NOMO-1 (cell line): ENCODE results near the gene NEAT1.
A peak's percentile ranks its signal among the peaks of the same experiment; 100 is the strongest.

Experiments used
- DNase-seq, 2 experiments: peaks; one replicate each; lab custom pipeline; 2025; ENCODE audit not compliant: unreplicated experiment in 2 of 2; lab: John Stamatoyannopoulos, UW

NEAT1 gene

DNA sequence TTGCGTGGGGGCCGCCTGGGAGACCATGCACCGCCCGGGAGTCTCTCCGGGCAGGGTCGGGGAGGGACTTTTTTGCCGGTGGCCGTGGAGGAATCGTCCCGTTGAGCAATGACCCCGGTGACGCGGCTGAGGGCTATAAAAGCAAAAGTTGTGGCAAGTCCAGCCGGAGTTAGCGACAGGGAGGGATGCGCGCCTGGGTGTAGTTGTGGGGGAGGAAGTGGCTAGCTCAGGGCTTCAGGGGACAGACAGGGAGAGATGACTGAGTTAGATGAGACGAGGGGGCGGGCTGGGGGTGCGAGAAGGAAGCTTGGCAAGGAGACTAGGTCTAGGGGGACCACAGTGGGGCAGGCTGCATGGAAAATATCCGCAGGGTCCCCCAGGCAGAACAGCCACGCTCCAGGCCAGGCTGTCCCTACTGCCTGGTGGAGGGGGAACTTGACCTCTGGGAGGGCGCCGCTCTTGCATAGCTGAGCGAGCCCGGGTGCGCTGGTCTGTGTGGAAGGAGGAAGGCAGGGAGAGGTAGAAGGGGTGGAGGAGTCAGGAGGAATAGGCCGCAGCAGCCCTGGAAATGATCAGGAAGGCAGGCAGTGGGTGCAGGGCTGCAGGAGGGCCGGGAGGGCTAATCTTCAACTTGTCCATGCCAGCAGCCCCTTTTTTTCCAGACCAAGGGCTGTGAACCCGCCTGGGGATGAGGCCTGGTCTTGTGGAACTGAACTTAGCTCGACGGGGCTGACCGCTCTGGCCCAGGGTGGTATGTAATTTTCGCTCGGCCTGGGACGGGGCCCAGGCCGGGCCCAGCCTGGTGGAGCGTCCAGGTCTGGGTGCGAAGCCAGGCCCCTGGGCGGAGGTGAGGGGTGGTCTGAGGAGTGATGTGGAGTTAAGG lies at the start of gene NEAT1:
Gene NEAT1, plus strand, starts transcription at position 166 of the 883 bp plus-strand sequence.
- peak; percentile 76 to 91 for DNase-seq

DNA sequence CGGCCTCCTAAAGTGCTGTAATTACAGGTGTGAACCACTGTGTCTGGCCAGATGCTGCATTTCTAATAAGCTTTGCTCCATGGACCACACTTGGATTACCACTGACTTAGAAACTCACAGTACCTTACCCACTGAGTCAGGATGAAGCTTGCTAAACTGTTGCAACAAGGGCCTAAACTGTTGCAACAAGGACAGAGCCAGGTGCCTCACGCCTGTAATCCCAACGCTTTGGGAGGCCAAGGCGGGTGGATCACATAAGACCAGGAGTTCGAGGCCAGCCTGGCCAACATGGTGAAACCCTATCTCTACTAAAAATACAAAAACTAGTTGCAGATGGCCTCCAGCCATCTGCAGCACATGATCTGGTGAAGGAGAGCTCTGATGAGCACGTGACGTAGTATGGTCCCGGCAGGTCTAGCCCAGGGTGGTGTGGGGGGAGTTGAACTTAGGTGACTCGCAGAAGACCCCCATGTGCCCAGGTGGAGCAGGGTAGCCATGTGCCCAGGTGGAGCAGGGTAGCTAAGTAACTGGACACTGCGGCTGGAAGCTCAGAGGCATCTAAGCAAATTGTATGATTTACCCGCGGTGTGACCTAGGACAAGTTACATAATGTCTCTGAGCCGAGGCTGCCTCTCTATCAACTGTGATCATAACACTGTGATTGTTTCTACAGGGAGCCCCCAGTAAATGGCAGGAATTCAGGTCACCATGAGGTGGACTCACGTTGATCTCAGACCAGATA lies 48.6 kb upstream of the NEAT1 start:
- DNase-seq, result no peak

DNA sequence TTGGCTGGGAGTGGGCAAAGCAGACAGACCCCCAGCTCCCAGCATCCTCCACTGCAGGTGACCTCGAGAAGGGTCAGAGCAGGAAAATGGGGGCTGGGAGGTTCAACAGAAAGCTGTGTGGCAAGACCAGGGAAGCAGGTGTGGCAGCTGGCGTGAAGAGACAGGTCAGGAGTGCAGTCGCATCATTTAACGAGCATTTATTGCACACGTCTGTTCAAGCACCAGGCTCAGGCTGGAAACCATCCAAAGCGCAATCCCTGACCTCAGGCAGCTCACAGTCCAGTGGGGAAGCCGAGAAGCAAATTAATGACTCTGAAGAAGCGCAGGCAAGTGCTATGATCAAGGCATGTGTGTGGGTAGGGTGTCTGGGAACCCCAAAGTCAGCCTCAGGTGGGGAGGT lies 47.6 kb upstream of the NEAT1 start:
- no peak for DNase-seq

DNA sequence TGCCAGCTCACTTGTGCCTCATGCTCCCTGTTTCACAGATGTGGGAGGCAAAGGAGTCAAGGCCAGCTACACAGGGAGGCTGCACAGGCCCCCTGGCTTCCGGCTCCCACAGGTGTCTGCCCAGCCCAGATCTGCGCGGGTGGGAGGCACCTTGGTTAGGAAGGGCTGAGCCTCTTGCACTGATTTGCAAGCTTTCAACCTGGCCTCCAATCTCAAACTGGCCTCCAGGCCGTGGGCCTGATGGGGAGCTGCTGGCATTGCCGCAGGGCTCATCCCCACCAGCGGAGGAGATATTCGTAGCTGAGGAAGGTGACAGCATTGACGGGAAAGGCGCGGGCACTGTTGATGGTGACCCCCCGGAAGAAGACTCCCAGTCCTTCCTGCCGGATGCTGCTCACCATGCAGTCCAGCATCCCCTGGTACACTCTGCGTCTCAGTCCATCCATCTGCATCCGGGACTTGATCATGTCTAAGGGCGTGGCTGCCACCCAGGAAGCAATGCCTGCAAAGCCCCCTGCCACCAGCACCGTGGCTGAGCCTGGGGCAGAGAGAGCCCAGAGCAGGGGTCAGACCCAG lies 46.4 kb upstream of the NEAT1 start:
- DNase-seq, result no peak

DNA sequence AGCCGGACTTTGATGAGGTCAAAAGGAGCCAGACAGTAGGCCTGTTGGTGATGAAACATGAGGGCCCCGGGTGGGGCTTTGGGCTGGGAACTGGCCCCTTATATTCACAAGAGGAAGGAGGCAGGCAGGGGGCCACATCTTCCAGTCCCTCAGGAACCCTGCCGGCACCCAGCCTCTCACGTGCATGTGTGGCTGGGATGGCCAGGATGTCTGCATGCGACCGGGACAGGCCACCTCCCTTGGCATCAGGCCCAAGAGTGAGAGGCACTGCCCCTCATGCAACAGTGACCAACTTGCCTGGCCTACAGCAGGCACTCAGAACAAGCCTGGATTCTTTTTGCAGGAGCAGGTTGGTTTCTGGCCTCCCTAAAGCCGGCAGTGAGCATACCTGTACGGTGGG lies 45.6 kb upstream of the NEAT1 start:
- DNase-seq, result no peak

DNA sequence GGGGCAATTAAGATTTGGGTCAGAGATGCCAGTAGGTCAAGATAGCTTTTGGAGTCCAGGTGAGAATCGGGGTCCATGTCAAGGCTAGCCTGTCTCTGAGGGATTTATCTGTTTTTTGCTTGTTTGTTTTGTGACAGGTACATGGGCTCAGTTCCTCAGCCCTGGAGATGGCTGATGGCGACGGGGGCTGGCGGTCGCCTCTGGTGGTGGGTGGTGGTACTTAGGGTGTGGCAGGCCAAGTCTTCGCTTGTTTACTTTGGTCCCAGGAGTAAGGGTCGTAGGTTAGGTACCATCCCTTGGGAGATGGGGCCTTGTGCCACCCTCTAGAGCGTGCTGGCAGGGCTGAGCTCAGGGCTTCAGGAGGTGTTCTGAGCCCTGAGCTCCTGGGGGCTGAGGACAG lies 44.8 kb upstream of the NEAT1 start:
- DNase-seq, result no peak

DNA sequence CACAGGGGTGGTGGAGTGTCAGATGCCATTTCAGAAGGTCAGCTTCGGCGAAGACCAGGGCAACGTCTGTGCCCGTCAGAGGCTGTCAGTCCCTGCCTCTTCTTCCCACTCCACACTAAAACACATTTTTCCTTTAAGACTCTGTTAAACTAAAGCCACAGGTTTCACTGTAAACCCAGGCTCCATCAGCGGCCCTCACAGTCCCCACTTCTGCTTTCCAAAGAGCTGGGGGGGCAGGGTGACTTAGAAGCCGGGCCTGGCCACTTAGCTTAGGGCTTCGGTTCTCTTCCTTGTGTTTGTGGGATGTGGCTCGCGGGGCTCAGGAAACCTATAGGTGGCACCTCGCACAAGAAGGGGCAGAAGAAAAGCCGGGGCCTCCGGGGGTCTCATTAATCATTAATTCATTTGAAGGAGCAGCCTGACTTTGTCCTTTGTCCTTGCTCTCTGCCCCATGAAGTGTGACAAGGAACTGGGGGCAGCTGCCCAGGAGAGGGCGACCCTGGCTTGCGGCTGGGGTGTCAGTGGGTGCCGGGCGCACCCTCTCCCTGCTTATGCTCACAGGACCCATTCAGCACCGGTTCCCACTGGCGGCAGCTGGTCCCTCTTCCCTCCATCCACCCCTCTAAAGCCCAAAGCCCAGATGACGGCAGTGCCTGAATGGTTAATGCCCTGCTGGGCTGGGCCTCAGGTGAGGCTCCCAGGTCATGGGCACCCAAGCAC lies 44.2 kb upstream of the NEAT1 start:
- peak; percentile 87 to 90 for DNase-seq

DNA sequence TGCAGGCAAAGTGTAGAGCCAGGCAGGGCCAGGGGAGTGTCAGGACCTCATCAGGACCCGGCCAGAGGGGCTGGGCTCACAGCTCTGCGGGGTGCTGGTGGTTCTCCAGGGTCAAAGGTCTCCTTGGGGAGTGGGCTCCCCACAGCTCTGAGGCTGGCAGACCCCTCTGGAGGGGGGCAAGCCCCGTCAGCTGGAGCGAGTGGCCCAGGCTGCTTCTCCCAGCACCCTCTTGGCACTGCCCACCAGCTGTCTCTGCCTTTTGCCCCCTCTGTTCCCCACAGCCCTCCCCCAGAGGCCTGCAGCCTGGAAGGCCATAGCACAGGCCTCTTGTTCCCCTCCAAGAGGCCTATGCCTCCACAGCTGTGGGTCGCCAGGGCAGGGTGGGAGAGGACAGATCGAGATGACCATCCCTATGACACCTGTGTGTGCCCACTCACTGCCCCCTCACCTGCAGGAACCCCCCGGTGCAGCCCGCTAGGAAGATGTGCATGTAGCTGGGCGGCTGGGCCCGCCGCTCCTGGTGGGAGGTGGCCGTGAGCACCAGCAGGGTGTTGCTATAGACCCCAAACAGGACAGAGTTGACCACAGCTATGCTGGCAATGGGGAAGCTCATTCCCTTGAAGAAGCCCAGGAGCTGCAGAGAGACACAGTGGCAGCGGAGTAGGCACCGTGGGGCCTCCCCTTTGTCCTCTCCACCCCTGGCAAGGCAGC lies 43.5 kb upstream of the NEAT1 start:
- no peak for DNase-seq

DNA sequence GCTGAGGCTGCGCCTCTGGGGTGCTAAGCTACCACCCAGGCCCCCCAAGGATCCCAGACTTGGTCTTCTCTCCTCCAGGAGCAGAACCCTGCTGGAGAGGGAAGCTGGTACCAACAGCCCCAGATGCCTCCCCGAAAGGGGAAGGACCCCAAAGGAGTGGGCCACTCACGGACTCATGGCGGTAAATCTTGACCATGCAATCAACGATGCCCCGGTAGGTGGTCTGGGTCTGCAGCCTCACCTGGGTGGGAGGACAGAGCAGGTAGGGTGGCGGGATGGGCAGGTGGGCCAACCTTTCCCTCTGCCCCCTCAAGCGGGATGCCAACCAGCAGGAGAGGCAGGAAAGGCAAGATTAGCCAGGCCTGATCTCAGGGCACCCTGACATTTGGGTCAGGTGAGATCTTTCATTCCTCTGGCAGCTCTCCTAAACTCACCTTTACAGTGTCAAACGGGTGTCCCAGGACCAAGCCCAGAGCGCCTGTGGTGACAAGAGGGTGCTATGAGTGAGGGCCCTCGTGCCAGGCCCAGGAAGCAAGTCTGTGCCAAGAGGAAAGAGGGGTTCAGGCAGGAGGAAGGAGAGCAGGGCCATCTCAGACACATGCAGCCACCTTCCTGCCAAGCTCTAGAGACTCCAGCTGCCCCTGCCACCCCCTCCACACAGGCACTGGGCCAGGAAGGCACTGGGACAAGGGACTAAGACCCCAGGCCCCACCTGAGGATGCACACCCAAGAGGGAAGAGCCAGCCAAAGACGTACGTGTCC lies 42.7 kb upstream of the NEAT1 start:
- DNase-seq, result no peak

DNA sequence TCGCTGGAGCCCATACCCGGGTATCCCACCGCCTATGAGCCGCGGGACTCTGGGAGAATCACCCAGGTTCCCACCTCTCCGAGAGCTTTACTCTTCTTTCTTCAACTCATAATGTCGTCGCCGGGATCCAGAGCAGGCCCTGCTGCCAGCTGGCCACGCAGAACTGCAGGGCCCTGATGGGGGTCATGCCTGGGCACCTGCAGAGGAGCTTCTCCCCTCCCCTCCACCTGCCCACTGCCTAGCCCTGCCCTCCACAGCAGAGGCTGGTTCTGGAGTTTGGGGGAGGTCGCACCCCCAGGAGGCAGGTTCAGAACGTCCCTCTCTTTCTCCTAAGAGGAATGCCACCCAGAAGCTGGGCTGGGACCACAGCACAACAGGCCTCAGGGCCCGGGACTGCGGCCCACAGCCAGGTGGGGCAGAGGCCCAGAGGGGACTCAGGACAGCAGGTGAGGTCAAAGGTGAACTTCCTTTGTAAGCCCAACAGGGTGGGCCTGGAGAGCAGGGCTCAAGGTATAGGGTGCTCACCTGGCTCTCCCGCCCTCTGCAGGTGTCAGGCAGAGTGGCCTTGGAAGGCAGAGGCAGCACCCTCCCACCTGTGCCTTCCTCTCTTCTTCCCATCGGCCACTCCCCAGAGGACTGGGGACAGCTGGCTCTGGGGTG lies 42.0 kb upstream of the NEAT1 start:
- DNase-seq, result no peak

DNA sequence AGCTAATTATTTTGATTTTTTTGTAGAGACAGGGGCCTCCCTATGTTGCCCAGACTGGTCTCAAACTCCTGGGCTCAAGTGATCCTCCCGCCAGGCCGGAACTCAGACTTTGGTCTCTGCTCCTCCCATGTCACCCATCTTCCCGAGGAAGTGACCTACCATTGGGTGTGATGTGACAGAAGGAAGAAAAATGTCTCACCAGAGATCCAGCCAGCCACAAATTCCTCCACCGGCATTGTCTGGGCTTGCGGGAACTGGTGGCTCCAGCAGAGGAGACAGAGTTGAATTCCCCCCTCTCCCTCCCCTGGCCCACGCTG lies 40.9 kb upstream of the NEAT1 start:
- DNase-seq, result peak; percentile 26 to 47

DNA sequence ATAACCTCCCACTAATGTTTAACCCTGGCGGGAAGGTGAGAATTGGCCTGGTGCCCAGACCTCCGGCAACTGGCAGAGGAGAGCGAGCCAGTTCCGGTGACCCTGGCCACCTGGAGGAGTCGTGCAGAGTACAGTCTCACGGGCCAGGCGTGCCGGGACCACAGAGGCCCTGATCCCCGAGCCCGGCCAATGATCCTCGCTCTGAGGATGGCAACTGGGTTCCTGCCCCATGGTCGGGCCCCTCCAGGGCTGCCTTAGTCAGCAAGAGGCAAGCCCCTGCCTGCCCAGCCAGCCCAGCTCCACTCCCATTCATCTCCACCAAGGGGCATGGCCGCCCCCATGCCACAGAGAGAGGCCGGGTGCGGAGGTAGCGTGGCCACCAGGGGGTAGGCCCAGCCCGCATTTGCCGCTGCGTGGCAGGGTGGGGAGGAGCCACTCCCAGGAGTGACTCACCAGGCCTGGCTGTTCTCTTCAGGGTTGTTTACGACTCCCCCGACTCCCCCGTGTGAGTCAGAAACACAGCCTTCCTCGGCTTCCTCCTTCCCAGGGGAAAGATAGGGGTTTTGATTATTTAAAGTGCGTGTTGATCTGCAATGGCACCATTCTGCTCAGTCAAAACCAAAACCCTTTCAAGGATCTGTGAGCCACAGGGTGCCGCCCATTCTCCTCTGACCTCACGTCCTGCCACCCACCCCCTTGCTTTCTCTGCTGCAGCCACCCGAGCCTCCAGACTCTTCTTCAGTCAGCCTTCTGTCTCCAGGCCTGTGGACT lies 40.4 kb upstream of the NEAT1 start, which contains the start of gene SLC25A45:
Gene SLC25A45, minus strand, starts transcription at position 614 of the 771 bp plus-strand sequence. CDS start 695 bp downstream, outside the sequence.
- peak; percentile 87 to 90 for DNase-seq

DNA sequence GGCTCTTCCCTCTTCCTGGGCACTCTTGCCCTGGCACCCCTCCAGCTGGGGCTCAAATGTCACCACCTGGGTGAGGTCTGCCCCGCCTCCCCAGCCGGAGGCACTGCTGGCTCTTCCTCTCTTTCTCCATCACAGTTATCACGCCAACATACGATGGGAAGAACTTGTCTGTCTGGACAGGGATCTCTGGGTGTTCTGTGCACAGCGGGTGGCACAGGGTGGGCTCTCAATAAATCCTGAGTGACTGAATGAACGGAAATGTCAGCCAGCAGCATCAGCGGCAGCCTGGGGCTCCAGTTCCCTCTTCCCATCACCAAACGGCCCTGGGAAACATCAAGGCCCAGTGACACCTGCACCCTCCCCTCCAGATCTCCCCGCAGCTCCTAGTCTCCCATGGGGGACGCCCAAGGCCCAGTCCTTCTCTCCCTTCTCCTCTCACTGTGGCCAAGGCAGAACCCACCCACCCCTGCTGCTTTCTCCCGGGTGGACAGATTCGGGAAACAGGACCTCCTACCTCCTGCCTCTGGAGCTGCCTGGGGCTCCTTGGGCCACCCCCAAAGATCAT lies 39.7 kb upstream of the NEAT1 start:
- DNase-seq, result no peak

DNA sequence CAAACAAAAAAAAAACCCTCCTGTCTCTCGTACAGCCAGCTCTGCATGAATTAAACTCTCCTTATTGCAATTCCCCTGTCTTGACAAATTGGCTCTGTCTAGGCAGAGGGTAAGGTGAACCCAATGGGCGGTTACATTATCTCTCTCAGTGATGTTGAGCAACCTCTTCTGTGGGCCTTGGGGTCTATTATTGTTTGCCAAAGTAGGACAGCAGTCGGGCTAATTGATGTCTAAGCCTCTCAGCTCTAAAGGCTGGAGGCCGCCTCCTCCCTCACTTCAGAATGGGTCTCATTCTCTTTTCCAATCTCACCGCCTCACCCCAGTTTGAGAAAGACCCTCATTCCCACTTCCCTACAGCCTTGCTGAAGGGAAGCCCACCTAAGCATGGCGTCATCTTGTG lies 38.8 kb upstream of the NEAT1 start:
- DNase-seq, result no peak

DNA sequence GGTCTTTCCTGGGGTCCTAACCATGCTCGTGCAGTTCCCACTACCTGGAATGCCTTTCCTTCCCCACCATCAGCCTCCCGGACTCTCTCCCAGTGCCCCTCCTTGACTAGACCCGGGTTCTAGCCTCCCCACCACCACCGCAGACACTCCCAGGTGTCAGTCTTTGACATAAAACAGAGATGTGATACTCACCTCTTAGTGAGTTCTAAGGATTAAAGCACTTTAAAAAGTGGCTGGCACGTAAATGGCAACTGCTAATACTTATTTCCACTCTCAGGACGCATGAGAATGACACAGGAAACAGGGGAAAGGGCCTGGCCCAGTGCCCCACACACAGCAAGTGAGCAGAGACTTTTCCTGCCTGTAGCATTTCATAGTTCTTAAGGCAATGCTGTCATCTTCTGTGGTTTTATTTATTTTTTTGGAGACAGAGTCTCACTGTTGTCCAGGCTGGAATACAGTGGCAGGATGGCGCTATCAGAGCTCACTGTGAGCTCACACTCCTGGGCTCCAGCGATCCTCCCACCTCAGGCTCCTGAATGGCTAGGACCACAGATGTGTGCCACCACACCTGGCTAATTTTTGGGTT lies 38.2 kb upstream of the NEAT1 start:
- DNase-seq, result no peak

DNA sequence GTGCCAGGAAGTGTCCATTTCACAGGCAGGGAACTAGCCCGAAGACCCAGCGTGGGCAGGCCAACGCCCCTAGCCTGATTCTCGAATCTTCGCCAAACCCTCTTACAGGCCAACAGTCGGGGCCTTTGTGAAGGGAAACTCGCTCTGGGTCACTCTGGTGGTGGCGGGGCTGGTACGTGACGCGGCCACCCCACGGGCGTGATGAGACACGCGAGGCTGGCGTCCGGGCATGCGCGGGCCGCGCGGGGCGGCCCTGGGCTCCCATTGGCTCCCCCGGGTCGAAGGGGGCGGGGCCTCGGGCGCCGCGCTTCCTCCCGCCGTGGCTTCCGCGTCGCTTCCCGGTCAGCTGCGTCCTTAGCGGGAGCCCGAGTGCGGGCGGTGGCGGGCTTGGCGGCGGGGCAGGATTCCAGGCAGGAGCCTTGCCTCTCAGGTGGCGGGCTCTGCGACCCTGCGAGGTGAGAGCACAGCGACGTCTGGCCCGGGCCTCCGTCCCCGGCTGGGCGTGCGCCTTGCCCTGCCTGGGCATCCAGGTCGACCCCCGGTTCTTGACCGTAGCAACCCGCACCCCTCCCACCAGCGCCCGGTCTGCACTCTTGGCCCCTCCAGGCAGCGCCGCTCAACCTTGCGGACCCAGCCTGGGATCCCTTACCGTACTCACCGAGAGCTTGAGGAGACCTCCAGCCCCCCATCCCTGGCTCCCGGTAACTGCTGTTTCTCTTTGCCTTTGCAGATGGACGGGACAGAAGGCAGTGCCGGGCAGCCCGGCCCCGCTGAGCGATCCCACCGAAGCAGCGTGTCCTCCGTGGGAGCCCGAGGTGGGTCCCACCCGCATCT lies 36.1 kb upstream of the NEAT1 start, which contains the start of gene FRMD8:
Gene FRMD8, plus strand, starts transcription at position 331 of the 834 bp plus-strand sequence. Its CDS starts 400 bp downstream, at position 731.
- DNase-seq, result peak; percentile 79 to 80

DNA sequence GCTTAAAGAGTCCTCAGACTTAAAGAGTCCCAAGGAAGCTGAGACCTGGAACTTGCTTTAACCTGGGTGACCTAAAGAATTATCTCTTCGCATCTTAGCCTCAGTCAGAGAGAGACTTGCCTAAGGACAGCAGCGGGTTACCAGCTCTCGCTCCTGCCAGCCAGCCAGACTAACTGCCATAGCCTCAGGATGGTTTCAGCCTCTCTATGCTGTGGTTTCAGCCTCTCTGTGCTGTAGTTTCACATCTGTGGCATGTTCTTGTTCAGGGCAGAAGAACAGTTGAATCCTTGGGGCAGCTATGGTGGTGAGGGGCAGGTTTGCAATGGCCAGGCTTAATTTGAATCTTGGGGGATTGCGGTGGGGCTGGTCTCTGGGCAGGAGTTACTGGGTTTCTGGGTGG lies 33.9 kb upstream of the NEAT1 start:
- no peak for DNase-seq
